C1 segment of cervical spinal cord (tissue), 14 donors: ENCODE measurements around the gene CMSS1.
A peak's percentile ranks its signal among the peaks of the same experiment; 100 is the strongest.
"Not testable (repeated sequence)": the region's sequence is repeated elsewhere in the genome, so short reads cannot be mapped to it uniquely, and the experiment has no call there.

ENCODE experiments used
- DNase-seq, 14 donors: peaks; one replicate each; lab custom pipeline; 2025; lab: John Stamatoyannopoulos, UW

Gene CMSS1

DNA sequence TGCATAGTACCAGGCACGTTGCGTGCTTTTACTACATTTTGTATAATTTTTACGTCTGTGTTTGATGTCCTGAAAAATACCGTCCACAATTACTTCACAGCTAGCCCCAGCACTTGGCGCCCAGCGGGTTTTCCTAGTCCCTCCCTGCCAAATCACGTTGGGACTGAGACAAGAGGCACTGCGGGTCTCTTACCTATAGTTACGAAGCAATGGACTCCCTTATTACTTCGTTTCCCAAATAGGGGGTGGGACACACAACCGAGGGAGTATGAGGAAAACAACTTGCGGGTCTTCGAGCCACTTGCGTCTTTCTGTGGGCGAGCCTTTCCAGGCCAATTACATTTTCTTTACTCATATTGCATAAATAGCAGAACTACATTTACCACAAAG, 620 bp upstream of the CMSS1 start:
- peak in 2 of 14 donors; percentile 8 to 17 for DNase-seq

DNA sequence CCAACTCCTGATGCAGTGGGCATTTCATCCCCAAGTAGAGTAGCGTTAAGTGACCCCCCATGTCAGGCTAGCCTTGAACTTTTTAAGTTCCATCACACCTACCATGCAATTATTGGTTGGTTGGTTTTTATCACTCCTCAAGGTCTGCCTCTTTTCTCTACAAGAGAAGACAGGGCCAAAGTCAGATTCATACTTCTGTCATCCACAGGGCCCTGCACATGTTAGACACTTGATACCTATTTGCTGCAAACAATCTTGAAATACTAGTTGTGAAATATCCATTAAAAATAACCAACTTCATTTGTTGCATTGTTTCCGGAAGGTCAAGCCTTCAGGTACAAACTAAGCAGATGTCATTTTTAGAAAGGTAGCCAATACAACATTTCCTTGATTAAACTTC, 1.2 kb downstream of the CMSS1 start:
- no peak for DNase-seq

DNA sequence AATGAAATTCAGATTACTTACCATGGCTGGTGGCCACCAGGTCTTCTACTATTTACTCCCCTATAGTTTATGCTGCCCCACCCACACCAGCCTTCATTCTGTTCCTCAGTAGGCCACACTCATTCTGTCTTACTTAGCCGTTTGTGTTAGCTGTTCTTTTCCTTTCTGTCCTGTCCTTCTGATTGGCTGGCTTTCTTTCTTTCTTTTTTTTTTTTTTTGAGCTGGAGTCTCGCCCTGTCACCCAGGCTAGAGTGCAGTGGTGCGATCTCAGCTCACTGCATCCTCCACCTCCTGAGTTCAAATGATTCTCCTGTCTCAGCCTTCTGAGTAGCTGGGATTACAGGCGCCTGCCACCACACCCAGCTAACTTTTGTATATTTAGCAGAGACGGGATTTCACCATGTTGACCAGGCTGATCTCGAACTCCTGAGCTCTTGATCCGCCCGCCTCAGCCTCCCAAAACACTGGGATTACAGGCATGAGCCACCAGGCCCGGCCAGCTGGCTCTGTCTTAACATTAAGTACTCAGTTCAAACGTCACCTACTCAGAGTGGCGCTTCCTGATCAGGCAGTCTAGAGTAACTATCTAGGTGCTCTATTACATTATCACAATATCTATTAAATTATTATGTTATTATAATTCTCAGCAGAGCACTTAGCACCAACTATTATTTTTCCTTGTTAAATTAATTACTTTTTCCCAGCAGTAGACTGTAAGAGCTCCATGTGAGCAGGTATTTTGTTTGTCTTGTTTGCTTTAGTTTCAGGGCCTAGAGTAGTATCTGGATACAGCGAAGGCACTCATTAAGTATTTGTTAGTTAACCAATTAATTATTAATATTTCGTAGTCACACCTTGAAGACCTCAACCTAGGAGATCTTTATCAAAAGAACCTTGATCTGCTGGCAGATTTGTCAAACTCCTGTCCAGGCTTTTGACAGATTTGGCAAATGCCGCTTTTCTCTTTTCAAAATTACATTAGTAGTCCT, 6.4 kb downstream of the CMSS1 start:
- no peak for DNase-seq

DNA sequence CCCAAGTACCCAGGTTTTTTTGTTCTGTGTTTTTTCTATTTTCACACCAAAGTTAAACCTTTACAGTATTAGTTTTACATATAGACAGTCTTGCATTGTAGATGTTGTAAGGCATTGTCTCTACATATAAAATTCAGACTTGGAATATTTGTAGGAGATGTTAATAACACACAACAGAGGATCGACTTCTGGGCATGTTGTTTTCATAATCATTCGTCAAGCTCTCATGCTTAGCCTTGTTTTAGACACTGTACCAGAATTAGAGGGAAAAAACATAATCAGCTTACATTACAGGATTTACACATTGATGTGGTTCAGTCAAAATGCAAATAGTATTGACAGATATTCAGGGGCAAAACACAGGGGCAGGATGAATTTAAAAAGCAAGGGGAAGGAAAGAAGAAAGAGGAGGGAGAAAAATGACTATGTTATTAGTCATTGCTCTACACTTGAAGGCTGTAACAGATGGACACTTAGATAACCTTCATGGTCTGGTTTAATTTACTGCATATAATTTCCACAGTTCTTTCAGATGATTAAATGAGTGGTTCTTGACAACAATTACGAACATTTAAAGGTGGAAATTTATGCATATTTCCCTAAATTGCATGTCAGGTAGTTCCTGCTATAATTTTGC, 7.5 kb downstream of the CMSS1 start:
- DNase-seq: no peak

DNA sequence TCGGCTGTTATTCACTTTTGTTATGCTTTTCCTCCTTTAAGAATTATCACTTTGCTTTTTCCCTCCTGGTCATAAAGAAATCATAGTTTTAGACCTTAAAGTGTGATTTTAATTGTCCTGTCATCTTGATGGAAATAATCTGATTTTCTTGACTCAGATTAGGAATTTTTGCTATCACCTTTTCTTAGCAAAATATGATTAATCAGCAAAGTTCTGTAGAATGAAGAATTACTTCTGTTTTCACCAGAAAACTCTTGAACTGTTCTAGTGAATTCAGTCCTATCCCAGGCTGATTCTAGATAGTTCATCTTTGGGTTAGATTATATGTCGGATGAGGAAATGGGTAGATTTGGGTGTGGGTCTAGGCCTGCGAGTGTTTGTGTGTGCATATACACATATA, 12.2 kb downstream of the CMSS1 start:
- no peak for DNase-seq

DNA sequence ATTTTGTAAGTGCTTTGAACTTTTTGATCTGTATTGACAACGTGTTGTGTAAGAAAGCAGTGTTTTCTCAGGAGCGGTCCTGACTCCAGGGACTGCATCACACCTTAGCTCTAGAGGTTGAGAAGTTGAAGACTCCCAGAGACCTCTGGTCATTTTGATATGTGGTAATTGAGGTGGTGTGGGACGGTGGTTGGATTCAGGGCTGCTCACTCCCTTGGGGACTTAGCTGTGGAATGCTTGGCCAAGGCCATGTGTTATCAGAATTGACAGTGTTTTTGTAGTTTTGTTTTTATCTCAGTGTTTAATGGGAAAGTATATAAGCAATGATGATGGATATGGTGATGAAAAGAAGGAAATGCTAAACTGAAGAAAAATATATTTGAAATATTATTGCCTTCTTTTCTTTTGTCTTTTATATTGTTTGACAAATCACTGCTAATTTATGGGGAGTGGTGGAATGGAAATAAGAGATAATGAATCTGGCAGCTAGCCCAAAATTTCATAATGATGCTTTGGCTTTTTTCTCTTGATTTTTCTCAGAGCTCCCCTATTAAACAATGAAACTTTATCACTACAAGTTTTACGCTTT, 16.0 kb downstream of the CMSS1 start:
- no peak for DNase-seq

DNA sequence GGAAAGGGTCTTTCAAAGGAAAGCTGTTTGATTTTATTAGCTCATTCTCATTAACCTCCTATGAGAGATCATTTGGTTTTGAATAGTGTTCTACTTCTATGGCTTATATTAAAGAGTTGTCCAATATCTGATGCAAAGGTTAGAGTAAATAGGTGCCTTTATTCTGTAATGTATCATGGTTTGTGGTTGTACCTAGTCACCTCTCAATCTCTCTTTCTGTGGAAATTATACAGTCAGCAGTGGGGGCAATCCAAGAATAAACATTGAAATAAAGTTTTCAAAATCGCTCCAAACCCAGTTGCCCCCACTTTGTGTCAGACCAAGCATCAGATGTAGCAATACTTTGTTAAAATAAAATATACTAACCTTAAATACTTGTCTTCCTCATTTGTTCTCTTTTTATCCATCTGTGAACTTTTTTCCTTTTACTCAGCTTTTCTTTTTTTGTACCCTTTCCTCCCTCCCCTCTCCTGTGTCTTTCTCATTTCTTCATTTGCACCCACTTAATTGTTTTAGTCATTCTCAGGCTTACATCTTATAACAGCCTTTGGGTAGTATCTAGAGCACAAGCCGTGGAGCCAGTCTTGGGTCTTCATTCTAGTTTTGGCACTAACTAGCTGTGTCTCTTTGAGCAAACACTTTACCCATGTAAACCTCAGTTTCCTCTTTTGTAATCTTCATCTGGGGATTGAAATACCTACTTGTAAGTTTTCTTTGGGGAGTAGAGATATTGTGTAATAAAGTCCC, 16.7 kb downstream of the CMSS1 start:
- no peak for DNase-seq

DNA sequence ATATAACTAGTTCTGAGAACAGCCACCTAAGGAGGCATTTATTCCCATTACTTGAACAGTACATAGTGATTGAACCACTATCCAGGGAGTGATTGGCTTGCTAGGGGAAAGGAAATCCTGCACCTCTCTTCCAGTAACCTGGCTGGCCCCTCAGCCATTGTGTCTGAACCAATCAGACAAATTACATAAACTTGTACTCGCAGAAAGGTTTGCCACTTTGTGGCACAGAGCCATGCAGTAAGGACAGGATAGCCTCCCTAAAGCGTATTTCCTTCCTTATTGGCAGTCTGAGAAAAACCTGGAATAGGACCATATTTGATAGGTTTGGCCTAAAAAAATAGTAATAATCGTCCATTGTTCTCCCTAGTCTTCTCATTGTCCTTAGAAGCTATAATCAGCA, 19.0 kb downstream of the CMSS1 start:
- DNase-seq: no peak

DNA sequence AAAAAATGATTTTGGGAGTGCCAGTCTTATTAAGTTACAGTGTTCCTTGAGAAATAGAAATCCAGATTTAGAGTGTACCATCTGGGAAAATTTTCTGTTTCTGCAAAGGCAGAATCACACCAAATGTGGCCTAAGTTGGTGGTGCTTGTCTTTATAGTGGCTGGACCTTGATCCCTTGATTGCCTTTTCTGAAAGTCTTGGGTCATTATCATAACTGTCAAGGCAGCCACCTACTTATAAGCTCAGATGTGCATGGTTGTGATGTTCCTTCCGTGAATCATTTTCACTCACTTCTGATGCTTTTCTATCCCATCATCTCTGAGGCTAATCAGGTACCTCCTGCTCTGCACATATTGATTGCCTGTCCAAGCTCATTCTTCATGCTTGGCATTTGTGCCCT, 20.1 kb downstream of the CMSS1 start:
- DNase-seq: no peak

DNA sequence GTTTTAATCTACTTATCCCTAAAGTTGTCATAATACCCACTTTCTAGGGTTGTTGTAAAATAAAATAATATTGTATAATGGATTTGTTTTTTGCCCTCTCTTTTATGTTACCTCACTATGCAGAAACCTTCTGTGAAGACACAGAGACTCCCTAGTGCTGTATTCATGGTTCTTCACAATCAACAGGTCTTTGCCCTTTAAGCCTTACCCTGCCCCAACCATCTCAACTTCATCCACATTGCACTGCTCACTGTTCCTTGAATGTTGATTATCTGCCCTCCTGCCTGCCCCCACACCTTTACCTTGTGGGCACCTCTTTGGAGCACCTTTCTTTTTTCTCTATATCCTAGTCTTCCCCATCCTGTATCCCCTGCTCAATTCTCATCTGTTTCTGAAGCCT, 21.1 kb downstream of the CMSS1 start:
- DNase-seq: no peak

DNA sequence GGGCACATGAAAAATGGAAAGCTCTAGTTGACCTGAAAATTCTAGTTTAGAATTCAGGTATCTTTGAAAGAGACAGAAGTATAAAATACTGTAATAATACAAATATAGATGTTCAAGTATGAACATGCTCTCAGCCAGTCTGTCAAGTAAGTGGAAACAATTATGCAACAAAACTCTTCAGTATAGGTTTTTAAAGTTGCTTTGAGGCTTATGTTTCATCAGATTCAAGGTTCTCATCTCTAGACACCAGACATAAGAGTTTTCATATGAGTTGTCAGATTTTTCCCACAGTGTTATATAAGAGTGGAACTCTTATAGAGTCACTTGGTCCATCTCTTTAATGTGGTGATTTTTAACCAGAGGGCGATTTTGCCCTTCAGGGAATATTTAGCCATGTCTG, 22.0 kb downstream of the CMSS1 start:
- no peak for DNase-seq

DNA sequence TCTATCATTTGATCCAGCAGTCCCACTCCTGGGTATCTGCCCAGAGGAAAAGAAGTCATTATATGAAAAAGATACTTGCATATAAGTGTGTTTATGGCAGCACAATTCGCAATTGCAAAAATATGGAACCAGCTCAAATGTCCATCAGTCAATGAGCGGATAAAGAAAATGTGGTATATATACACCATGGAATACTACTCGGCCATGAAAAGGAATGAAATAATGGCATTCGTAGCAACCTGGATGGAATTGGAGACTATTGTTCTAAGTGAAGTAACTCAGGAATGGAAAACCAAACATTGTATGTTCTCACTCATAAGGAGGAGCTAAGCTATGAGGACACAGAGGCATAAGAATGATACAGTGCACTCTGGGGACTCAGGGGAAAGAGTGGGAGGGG, 24.3 kb downstream of the CMSS1 start:
- not testable (repeated sequence) for DNase-seq

DNA sequence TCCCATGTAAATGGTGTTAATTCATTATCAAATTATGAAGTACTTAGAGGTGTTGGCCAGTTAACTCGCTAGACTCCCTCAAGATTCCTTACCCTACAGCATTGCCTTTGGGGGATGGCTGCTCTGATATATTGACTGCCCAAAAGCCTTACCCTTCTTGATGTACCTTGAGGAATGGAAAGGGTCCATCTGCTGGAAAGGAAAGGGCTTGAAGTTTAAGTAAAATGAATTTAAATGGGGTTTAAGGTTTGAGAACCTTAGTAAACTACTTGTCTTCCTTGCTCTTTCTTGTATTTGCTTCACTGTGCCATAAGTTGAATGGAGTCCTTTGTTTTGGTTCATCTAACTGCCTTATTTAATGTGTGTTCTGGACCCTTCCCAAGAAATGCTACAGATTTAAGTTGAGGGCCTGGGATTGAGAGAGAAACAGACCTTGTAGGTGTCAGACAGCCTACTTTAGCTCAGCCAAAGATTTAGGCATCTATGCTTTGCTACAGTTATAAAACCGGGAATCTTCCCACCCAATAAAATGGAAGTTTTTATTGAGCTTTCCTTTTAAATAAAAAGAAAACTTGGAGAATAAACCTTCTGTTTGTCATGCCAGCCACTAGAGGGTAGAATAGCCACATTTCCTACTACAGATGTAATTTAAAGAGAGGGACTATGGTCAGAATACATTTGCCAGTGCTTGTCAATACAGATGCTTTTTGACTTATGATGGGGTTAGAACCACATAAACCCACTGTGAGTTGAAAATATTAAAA, 25.3 kb downstream of the CMSS1 start:
- DNase-seq: peak in 2 of 14 donors; percentile 4 to 5

DNA sequence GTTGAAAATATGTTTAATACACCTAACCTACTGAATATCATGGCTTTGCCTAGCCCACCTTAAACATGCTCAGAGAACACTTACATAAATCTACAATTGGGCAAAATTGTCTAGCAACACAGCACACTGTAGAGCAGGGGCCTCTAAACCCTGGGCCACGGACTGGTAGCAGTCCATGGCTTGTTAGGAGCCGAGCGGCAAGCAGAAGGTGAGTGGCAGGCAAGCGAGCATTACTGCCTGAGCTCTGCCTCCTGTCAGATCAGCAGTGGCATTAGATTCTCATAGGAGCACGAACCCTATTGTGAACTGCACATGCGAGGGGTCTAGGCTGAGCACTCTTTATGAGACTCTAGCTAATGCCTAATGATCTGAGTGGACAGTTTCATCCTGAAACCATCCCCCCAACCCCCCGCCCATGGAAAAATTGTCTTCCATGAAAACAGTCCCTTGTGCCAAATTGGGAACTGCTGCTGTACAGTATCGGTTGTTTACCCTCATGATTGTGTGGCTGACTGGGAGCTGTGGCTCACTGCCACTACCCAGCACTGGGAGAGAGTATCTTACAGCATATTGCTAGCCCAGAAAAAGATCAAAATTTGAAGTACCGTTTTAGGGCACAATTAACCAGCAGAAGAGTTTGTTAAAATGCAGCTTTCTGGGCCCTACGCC, 26.1 kb downstream of the CMSS1 start:
- no peak for DNase-seq

DNA sequence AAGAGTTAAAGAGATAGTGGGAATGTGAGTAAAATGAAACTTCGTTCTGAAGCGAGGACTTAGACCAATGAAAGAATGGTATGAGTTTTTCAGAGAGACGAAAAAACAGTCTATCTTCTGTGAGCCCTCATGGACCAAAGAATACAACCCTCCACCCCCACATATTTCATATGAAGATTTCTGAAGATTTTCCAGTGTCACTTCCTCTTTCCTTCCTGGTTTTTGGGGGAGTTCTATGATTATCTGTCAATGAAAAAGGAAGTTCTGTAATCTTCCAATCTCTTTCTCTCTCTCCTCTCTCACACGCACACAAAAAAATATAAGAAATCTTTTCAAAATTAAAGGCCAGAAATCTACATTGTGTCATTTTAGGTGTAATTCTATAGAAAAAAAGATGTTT, 27.7 kb downstream of the CMSS1 start:
- DNase-seq: no peak

DNA sequence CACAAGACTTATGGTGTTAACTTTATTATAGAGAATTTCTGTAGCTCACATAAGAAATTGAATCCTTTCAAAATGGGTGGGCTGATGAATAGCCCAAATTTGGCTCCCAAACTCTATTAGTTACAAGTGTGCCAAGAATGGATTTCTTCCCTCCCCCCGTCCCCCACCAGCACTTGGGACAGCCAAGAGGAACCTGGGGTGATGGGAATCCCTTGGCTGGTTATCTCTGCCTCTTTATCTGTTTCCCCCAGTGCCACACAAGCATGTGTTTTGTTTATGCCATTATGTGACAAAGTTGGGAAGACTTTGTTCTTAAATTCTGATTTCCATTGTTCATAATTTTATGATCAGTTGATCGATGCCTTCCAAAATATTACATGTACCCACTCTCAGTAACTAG, 28.3 kb downstream of the CMSS1 start:
- DNase-seq: no peak

DNA sequence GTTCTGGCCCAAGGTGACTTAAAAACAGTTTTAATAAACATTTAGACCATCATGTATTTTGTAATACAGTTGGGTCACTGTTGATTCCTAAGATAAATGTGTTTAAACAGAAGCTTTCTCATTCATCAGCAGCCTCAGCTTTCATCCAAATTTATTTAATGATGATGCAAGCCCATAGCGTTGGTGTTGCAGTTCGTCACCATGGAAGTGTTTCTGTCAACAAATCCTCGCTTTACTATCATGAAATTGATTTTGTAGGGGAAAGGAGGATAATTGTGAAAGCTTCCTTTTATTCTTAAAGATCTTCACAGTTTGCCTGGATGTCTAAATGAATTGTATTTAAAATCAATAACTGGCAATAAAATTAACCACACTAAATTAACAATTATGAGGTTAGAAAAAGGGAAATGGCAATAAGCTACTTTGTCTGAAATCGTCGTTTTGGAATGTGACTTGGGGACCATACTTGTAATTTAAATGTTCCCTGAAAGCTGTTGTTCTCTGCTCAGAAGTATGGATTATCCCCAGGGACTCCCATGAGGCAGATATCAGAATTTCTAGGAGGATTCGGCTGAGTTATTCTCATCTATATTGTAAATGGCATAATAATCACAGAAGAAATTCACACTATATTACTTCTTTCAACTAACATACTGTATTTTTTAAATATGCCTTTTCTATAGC, 29.0 kb downstream of the CMSS1 start:
- no peak for DNase-seq

DNA sequence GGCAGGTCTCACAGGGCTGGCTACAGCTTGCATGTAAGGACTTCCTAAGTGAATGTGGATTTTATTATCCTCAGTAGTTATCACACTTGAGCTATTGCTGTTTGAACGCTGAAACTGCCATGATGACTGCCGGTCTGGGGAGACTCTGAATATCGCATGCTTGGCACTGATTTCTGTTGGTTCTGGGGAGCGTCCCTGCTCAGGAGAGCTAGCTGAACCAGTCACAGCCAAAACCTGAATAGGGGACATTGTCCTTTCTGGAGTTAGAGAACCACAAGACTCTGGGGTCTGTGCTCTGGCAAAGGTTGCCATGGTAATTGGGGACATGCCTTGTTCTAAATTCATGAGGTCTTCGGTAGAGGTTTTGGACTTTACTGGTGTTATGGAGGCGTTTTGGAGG, 30.8 kb downstream of the CMSS1 start:
- no peak for DNase-seq

DNA sequence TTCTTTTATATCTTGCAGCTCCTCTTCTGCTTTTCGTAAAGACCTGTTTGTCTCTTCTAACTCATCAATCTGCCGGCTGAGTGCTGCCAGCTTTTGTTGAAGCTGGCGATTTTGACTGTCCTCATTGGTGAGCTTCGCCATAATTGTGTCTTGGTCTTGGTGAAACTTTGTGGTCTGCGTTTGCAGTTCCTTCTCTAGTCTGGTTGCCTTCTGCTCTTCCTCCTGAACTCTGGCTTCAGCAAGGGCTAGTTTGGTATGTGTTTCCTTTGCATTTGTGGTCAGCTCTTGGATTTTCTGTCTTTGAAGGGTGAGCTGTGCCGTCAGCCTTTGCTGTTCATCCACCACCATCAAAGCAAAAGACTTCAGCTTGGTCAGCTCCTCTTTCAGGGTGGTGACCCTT, 32.9 kb downstream of the CMSS1 start:
- no peak for DNase-seq

DNA sequence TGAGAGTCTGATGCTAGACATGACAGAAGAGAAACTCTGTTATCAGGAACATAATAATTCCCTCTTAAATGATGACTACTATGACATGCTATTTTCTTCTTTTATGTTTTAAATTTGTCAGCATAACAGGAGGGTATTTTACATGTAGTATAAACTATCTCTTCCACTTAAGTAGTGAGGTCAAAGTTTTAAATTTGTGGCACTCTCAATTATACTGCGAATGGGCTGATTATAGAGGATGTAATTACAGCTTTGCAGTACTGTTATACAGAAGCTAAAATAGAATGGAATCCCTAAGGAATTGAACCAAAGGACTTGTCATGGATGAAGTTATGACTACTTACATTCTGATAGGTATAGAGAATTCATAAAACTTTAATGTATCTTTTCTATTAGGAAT, 34.3 kb downstream of the CMSS1 start:
- DNase-seq: no peak
